ENCODE measurements around the gene ST7L. TPM values are rescaled to one million over a fixed set of nuclear protein-coding genes. Genes with fewer than 3 reads are reported as not detected.

The ST7L gene
- total and polyA plus RNA-seq, 10 of the 15 experiments (the other 5 are each of a cell fraction or from before 2014, with no cell fraction given): 3.6 to 13.7 (median 8.9) TPM

GRCh38 chr1:112478314-112478713, 140.6 kb downstream of the ST7L start:
- in situ Hi-C loops (cut with MboI): no loop called here
- no peak overlapping the region for H2AFZ ChIP-seq (ENCODE audit: control insufficient read depth, low read depth, low read length)
- H3K4me1 ChIP-seq (ENCODE audit: control insufficient read depth, insufficient read depth, low read length): no peaks in the 10 kb centered on the region
- no peak overlapping the region for H3K4me3 ChIP-seq
- no peak for FAIRE-seq
- 60% methylated on average over 1 of the region's 1 CpG for WGBS (ENCODE audit: insufficient coverage, insufficient replicate concordance, low lambda C conversion rate, missing lambda C conversion rate)
- H3K4me2 ChIP-seq (ENCODE audit: control insufficient read depth, insufficient read depth): no peak overlapping the region
- intact Hi-C loops (cut with micrococcal nuclease; ENCODE audit: unreplicated experiment): no loop called here
- ChIA-PET CTCF (no interaction called here), SMC1A (ENCODE audit: uncharacterized antibody, unreplicated experiment) (interaction anchor here (2.1 kb wide), 1 partner anchor 11 kb away, joined by 9 read pairs; no protein-coding TSS in a partner anchor), RAD21 (ENCODE audit: unreplicated experiment) (no interaction called here), POLR2A (no interaction called here)
- no peak for TF ChIP-seq RELB (IDR thresholded peaks at IDR 0.05; ENCODE audit: low read depth)
- no peak for TF ChIP-seq MTA2 (IDR thresholded peaks at IDR 0.05; ENCODE audit: low read depth)
- TF ChIP-seq USF1 (IDR thresholded peaks at IDR 0.05; ENCODE audit: borderline replicate concordance, extremely low read length, insufficient read depth, low read depth, low read length): no peak
- no peak for TF ChIP-seq SREBF2 (IDR thresholded peaks at IDR 0.05; ENCODE audit: low read length)
- no peak for TF ChIP-seq ZBTB11 (CRISPR knock-in tag; IDR thresholded peaks at IDR 0.05)
- no peak for TF ChIP-seq ZNF592 (IDR thresholded peaks at IDR 0.05)
- TF ChIP-seq RAD21 (IDR thresholded peaks at IDR 0.05; ENCODE audit: insufficient read depth, low read depth, low read length): no peak
- TF ChIP-seq ZBED1 (IDR thresholded peaks at IDR 0.05; ENCODE audit: borderline replicate concordance): no peak
- TF ChIP-seq SUZ12 (IDR thresholded peaks at IDR 0.05; ENCODE audit: unreplicated experiment): no peak
- no peak for DNase-seq (ENCODE audit: low read depth, low spot score)
- ATAC-seq: no peak
- H3K27me3 ChIP-seq (replicated peaks in 1 of 2; ENCODE audit: control insufficient read depth in 2 of 2, insufficient read depth in 2 of 2, low read length in 1 of 2): no peaks in the 10 kb centered on the region
- H3K27ac ChIP-seq (ENCODE audit: control insufficient read depth, insufficient read depth): no peak overlapping the region
- peaks cover 4% of the 10 kb centered on the region; the same call in 1 of the 3 replicates for H3K9me3 ChIP-seq (replicated peaks; ENCODE audit: control insufficient read depth, insufficient read depth, low read length)
- no peak overlapping the region for H3K9ac ChIP-seq (ENCODE audit: control insufficient read depth, insufficient read depth, low read length)
- no peaks in the 10 kb centered on the region for H3K36me3 ChIP-seq (ENCODE audit: control insufficient read depth in 2 of 2, insufficient read depth in 2 of 2, low read length in 1 of 2)
- BruUV-seq (replicated peaks): no TSS peak
- H3K79me2 ChIP-seq (ENCODE audit: control insufficient read depth, insufficient read depth, low read length): no peaks in the 10 kb centered on the region
- H4K20me1 ChIP-seq (ENCODE audit: control insufficient read depth, insufficient read depth): no peaks in the 10 kb centered on the region

Data from GM12878 (cell line).